ENCODE data around the gene MRPL9.
"Not testable (repeated sequence)": the region's sequence is repeated elsewhere in the genome, so short reads cannot be mapped to it uniquely, and the experiment has no call there.

MRPL9 gene

GRCh38 chr1:151763990-151764389 is 694 bp upstream of the MRPL9 start:
- Histone ChIP-seq H3K36me3 (ENCODE audit: control insufficient read depth, insufficient read depth, low read length) (peaks cover 31% of the 10 kb centered on the region), H3K4me3 (ENCODE audit: low read depth, low read length) (peak overlapping the region; percentile 95), H3K9ac (ENCODE audit: low read depth, low read length) (peak overlapping the region; percentile 91; the same call in 1 of the 2 replicates), H3K27me3 (ENCODE audit: control insufficient read depth, insufficient read depth, low read length) (no peaks in the 10 kb centered on the region), H3K4me1 (ENCODE audit: control insufficient read depth, insufficient read depth, low read length) (0 out of 2 replicates have a peak, but pooled peaks cover 4% of the 10 kb centered on the region), H3K27ac (ENCODE audit: low read depth, low read length) (no peak overlapping the region), H3K9me3 (ENCODE audit: control insufficient read depth, insufficient read depth, low read length) (no peaks in the 10 kb centered on the region)

- Histone ChIP-seq H3K4me3 (ENCODE audit: low read depth, low read length) (no peak overlapping the region), H3K36me3 (ENCODE audit: control insufficient read depth, insufficient read depth, low read length) (peaks cover 40% of the 10 kb centered on the region)
Observed at GRCh38 chr1:151760597-151761385, 2.5 kb downstream of the MRPL9 start.

DNA sequence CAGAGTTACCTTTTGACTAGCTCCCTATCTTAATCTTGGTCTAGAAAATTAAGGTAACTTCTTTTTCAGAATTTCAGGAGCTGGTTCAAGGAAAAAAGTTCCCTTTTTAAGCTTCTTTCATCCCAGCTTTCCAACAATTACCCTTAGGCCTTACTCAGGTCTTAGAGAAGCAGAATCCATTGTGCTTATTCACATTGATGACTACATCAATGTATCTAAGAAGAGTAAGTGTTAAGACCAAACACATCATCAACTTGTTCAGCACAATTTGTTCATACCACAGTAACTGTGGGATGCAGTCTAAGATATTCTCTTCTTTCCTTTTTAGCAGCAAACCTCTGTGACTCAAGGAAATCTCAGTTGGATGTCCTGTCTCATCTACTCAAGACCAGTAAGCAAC is 4.1 kb downstream of the MRPL9 start:
- no peak overlapping the region for H3K4me3 ChIP-seq (ENCODE audit: low read depth, low read length)
- 0 out of 2 replicates have a peak, but pooled peaks cover 4% of the 10 kb centered on the region for H3K4me1 ChIP-seq (ENCODE audit: control insufficient read depth, insufficient read depth, low read length)
- no peak overlapping the region for H3K27ac ChIP-seq (ENCODE audit: low read depth, low read length)
- peaks cover 40% of the 10 kb centered on the region for H3K36me3 ChIP-seq (ENCODE audit: control insufficient read depth, insufficient read depth, low read length)
- no peak overlapping the region for H3K9ac ChIP-seq (ENCODE audit: low read depth, low read length)
- H3K27me3 ChIP-seq (ENCODE audit: control insufficient read depth, insufficient read depth, low read length), result no peaks in the 10 kb centered on the region
- H3K9me3 ChIP-seq (ENCODE audit: control insufficient read depth, insufficient read depth, low read length), result no peaks in the 10 kb centered on the region

More at GRCh38 chr1:151760597-151761385, 2.5 kb downstream of the MRPL9 start:
- 0 out of 2 replicates have a peak, but pooled peaks cover 4% of the 10 kb centered on the region for H3K4me1 ChIP-seq (ENCODE audit: control insufficient read depth, insufficient read depth, low read length)
- H3K27me3 ChIP-seq (ENCODE audit: control insufficient read depth, insufficient read depth, low read length), result no peaks in the 10 kb centered on the region
- no peak overlapping the region for H3K27ac ChIP-seq (ENCODE audit: low read depth, low read length)
- no peaks in the 10 kb centered on the region for H3K9me3 ChIP-seq (ENCODE audit: control insufficient read depth, insufficient read depth, low read length)
- no peak overlapping the region for H3K9ac ChIP-seq (ENCODE audit: low read depth, low read length)

DNA sequence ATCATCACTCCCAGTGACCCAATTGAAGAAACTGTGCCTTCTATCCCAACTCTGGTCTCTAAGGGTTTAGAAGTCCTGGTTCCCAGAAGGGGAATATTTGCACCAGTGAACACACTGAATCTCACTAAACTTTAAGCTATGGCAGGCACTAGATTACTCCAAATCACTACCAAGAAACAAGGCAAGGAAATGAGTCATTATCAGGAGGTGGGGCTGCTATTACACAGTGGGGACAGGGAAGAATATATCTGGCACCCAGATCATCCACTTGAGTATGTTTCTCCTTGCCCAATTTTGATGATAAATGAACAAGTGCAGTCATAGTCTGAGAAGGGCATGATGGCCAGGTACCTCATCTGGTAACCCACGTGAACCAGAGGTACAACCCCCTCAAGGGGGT is 7.0 kb downstream of the MRPL9 start:
- H3K36me3 ChIP-seq (ENCODE audit: control insufficient read depth, insufficient read depth, low read length), result peaks cover 30% of the 10 kb centered on the region

GRCh38 chr1:151741516-151741915 is 21.8 kb downstream of the MRPL9 start:
- H3K27ac ChIP-seq (ENCODE audit: low read depth, low read length), result no peak overlapping the region
- no peaks in the 10 kb centered on the region for H3K4me1 ChIP-seq (ENCODE audit: control insufficient read depth, insufficient read depth, low read length)
- H3K36me3 ChIP-seq (ENCODE audit: control insufficient read depth, insufficient read depth, low read length), result no peaks in the 10 kb centered on the region
- H3K27me3 ChIP-seq (ENCODE audit: control insufficient read depth, insufficient read depth, low read length), result no peaks in the 10 kb centered on the region
- H3K9ac ChIP-seq (ENCODE audit: low read depth, low read length), result no peak overlapping the region
- no peak overlapping the region for H3K4me3 ChIP-seq (ENCODE audit: low read depth, low read length)
- peaks cover 16% of the 10 kb centered on the region for H3K9me3 ChIP-seq (ENCODE audit: control insufficient read depth, insufficient read depth, low read length)

More for the DNA sequence above, 7.0 kb downstream of the MRPL9 start:
- Histone ChIP-seq H3K9me3 (ENCODE audit: control insufficient read depth, insufficient read depth, low read length) (no peaks in the 10 kb centered on the region), H3K27me3 (ENCODE audit: control insufficient read depth, insufficient read depth, low read length) (no peaks in the 10 kb centered on the region), H3K9ac (ENCODE audit: low read depth, low read length) (no peak overlapping the region), H3K27ac (ENCODE audit: low read depth, low read length) (no peak overlapping the region), H3K4me1 (ENCODE audit: control insufficient read depth, insufficient read depth, low read length) (no peaks in the 10 kb centered on the region), H3K4me3 (ENCODE audit: low read depth, low read length) (no peak overlapping the region)

DNA sequence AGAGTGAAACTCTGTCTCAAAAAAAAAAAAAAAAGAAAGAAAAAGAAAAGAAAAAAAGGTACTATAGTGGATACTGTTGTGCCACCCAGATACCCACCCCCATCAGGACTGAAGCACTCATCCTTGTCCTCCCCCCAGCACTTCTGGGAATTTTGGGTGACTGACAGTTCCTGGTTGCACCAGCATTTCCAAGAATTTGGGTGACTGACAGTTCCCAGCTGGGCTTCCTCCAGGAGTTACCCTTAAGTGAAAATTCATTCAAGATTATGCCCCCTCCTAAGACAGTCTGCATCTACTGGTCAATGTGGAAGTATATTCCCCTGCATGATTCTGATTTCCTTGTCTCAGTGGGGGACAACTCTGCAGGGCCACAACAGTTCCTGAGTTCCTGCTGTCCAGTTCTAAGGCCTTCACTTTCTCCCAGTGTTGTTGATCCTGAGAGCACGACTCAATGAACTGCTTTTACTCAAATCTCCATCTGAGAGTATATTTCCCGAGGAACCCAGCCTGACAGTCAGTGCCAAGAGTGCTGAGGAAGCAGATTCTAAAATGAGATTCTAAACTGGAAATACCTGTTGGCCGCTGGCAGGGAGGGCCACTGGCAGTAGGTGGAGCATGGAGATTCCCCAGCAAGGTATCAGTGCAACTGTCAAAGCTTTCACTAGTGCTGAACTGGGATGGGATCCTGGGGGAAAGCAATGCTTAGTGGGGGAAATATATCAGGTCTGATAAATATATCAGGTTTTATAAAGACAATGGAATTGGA is 23.5 kb downstream of the MRPL9 start:
- Histone ChIP-seq H3K27ac (ENCODE audit: low read depth, low read length) (no peak overlapping the region), H3K4me1 (ENCODE audit: control insufficient read depth, insufficient read depth, low read length) (no peaks in the 10 kb centered on the region), H3K4me3 (ENCODE audit: low read depth, low read length) (no peak overlapping the region), H3K9ac (ENCODE audit: low read depth, low read length) (no peak overlapping the region), H3K36me3 (ENCODE audit: control insufficient read depth, insufficient read depth, low read length) (no peaks in the 10 kb centered on the region), H3K9me3 (ENCODE audit: control insufficient read depth, insufficient read depth, low read length) (peaks cover 16% of the 10 kb centered on the region), H3K27me3 (ENCODE audit: control insufficient read depth, insufficient read depth, low read length) (no peaks in the 10 kb centered on the region)

GRCh38 chr1:151737479-151737878 is 25.8 kb downstream of the MRPL9 start:
- Histone ChIP-seq H3K4me1 (ENCODE audit: control insufficient read depth, insufficient read depth, low read length) (no peaks in the 10 kb centered on the region), H3K9me3 (ENCODE audit: control insufficient read depth, insufficient read depth, low read length) (peaks cover 16% of the 10 kb centered on the region), H3K4me3 (ENCODE audit: low read depth, low read length) (no peak overlapping the region), H3K27me3 (ENCODE audit: control insufficient read depth, insufficient read depth, low read length) (no peaks in the 10 kb centered on the region), H3K36me3 (ENCODE audit: control insufficient read depth, insufficient read depth, low read length) (no peaks in the 10 kb centered on the region), H3K27ac (ENCODE audit: low read depth, low read length) (no peak overlapping the region), H3K9ac (ENCODE audit: low read depth, low read length) (no peak overlapping the region)

DNA sequence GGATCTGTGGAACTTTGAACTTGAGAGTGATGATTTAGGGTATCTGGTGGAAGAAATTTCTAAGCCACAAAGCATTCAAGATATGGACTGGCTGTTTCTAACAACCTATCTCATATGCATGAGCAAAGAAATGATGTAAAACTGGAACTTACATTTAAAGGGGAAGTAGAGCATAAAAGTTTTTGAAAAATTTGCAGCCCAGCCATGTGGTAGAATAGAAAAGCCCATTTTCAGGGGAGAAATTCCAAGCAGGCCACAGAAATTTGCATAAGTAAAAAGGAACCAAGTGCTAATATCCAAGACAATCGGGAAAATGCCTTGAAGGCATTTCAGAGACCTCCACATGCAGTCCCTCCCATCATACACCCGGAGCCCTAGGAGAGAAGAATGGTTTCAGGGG is 26.3 kb downstream of the MRPL9 start:
- H3K4me3 ChIP-seq (ENCODE audit: low read depth, low read length), result no peak overlapping the region
- H3K4me1 ChIP-seq (ENCODE audit: control insufficient read depth, insufficient read depth, low read length), result no peaks in the 10 kb centered on the region
- no peak overlapping the region for H3K27ac ChIP-seq (ENCODE audit: low read depth, low read length)
- no peak overlapping the region for H3K9ac ChIP-seq (ENCODE audit: low read depth, low read length)
- H3K9me3 ChIP-seq (ENCODE audit: control insufficient read depth, insufficient read depth, low read length), result peaks cover 16% of the 10 kb centered on the region
- no peaks in the 10 kb centered on the region for H3K27me3 ChIP-seq (ENCODE audit: control insufficient read depth, insufficient read depth, low read length)
- no peaks in the 10 kb centered on the region for H3K36me3 ChIP-seq (ENCODE audit: control insufficient read depth, insufficient read depth, low read length)

GRCh38 chr1:151733995-151734394 is 29.3 kb downstream of the MRPL9 start:
- H3K27ac ChIP-seq (ENCODE audit: low read depth, low read length); H3K9ac ChIP-seq (ENCODE audit: low read depth, low read length); H3K4me3 ChIP-seq (ENCODE audit: low read depth, low read length); H3K36me3 ChIP-seq (ENCODE audit: control insufficient read depth, insufficient read depth, low read length); H3K4me1 ChIP-seq (ENCODE audit: control insufficient read depth, insufficient read depth, low read length); H3K27me3 ChIP-seq (ENCODE audit: control insufficient read depth, insufficient read depth, low read length): not testable (repeated sequence)
- peaks cover 16% of the 10 kb centered on the region for H3K9me3 ChIP-seq (ENCODE audit: control insufficient read depth, insufficient read depth, low read length)

DNA sequence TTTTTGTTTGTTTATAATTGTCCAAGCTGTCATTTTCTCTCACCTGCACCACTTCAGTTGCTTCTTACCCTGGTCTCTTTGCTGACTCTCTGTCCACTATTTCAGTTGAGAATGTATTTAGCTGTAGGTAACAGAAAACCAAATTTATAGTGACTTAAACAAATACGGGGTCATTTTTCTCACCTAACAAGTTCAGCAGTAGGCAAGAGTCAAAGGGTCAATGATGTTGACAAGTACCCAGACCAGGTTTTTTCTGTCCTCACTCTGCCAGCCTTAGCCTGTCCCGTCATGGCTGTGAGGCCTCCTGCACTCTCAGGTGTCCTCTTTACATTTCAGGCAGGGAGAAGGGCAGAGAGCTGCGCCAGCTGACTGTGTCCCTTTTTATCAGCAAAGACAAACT is 30.2 kb downstream of the MRPL9 start:
- Histone ChIP-seq H3K36me3 (ENCODE audit: control insufficient read depth, insufficient read depth, low read length) (no peaks in the 10 kb centered on the region), H3K9me3 (ENCODE audit: control insufficient read depth, insufficient read depth, low read length) (peaks cover 14% of the 10 kb centered on the region), H3K27ac (ENCODE audit: low read depth, low read length) (no peak overlapping the region), H3K27me3 (ENCODE audit: control insufficient read depth, insufficient read depth, low read length) (0 out of 2 replicates have a peak, but pooled peaks cover 3% of the 10 kb centered on the region), H3K4me3 (ENCODE audit: low read depth, low read length) (no peak overlapping the region), H3K4me1 (ENCODE audit: control insufficient read depth, insufficient read depth, low read length) (peaks cover 12% of the 10 kb centered on the region), H3K9ac (ENCODE audit: low read depth, low read length) (no peak overlapping the region)

- Histone ChIP-seq H3K4me1 (ENCODE audit: control insufficient read depth, insufficient read depth, low read length) (peaks cover 18% of the 10 kb centered on the region), H3K9ac (ENCODE audit: low read depth, low read length) (no peak overlapping the region), H3K9me3 (ENCODE audit: control insufficient read depth, insufficient read depth, low read length) (no peaks in the 10 kb centered on the region), H3K27ac (ENCODE audit: low read depth, low read length) (no peak overlapping the region), H3K36me3 (ENCODE audit: control insufficient read depth, insufficient read depth, low read length) (no peaks in the 10 kb centered on the region), H3K4me3 (ENCODE audit: low read depth, low read length) (no peak overlapping the region), H3K27me3 (ENCODE audit: control insufficient read depth, insufficient read depth, low read length) (peaks cover 11% of the 10 kb centered on the region; the same call in 1 of the 2 replicates)
Observed at GRCh38 chr1:151729966-151730291, 33.4 kb downstream of the MRPL9 start.

Measured in HUES48 (cell line).